GM12801 (cell line): Measurements from ENCODE around the gene TIMD4.

ENCODE experiments used
- CTCF ChIP-seq: IDR thresholded peaks from one replicate; pipeline ENCODE4 v1.5.1; 2011; ENCODE audit warnings: control low read depth; ENCODE audit not compliant: insufficient read length; ENCODE audit errors: extremely low read depth

TIMD4 gene

DNA sequence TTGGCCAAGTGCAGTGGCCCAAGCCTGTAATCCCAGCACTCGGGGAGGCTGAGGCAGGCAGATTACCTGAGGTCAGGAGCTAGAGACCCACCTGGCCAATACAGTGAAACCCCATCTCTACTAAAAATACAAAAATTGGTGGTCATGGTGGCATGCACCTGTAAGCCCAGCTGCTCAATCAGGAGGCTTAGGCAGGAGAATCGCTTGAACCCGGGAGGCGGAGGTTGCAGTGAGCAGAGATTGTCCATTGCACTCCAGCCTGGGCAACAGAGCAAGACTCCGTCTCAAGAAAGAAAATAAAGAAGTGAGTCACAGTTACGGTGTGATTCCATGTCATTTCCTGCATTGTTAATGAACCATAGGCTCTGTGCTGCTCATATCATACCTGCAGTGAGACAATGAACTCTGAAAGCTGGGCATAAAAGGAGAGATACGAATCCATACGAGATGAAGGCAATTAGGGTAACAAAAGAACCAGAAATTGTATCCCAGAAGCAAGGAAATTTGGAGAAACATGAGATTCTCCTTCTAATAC lies 44.6 kb downstream of the TIMD4 start:
- TF ChIP-seq CTCF = no peak

DNA sequence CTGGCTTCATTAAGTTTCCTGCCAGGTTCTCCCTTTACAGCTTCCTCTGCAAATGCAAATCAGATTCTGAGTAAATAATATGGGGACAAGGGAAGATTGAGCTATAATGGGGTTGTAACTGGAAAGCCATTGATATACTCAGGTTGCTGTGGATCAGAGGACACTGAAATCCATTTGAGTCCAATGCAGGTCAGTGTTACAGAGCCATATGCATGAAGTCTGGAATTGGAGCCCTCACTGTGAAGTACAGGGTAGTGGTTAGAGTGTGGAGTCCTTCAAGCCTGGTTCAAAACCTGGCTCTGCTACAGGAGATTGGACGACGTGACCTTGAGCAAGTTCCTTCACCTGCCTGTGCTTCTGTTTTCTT lies 48.7 kb downstream of the TIMD4 start:
- TF ChIP-seq CTCF = no peak

GRCh38 chr5:156913719-156914370 lies 49.2 kb downstream of the TIMD4 start:
- no peak for TF ChIP-seq CTCF

DNA sequence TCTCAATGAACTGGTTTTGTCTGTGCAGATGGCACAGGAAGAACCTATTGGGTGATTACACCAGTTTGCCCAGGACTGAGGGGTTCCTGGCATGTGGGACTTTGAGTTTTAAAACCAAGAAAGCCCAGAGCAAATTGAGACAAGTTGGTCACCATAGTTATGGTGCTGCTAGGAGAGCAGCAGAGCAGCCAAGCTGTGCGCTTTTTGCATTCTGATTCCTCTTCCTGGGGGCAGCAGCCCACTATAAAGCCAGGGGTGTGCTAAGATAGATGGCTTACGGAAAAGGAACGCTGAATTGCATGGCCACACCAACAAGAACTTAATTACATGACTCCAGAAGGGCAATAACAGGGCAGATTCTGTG lies 49.7 kb downstream of the TIMD4 start:
- TF ChIP-seq CTCF = no peak

- no peak for TF ChIP-seq CTCF
Observed at GRCh38 chr5:156912869-156913268, 50.2 kb downstream of the TIMD4 start.

DNA sequence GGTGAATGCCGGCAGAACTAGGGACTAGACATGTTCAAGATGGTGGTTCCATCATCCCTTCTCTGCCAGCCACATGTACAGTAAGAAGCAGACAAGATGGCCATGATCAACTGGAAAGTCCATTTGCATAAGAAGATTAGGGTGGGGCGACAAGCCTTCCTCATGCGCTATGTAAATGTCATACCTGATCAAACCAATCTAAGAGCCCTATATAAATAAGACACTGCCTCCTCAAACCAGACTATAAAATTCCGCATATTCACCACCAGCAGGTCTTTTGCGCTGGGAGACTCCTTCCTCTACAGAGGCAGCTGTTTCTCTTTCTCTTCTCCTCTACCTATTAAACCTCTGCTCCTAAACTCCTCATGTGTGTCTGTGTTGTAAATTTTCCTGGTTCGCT lies 53.8 kb downstream of the TIMD4 start:
- no peak for TF ChIP-seq CTCF

- TF ChIP-seq CTCF = no peak
Observed at GRCh38 chr5:156907667-156908066, 55.4 kb downstream of the TIMD4 start.
